Left kidney (tissue), 2 donors: ENCODE measurements around the gene CRYGN. TPM values are rescaled to one million over a fixed set of nuclear protein-coding genes. Genes with fewer than 3 reads are reported as not detected.

ENCODE experiments used
- DNase-seq: peaks from one replicate; pipeline ENCODE4 v3.0.0-alpha.2; 2013
- polyA plus RNA-seq: library from polyadenylated mRNA; unstranded; fragments of 120-200 nt; gene quantifications from one replicate; pipeline ENCODE4 v1.2.1, GENCODE V29; 2013; ENCODE audit not compliant: insufficient read length

Gene CRYGN
- polyA plus RNA-seq, 1 donor = 4.4 TPM

DNA sequence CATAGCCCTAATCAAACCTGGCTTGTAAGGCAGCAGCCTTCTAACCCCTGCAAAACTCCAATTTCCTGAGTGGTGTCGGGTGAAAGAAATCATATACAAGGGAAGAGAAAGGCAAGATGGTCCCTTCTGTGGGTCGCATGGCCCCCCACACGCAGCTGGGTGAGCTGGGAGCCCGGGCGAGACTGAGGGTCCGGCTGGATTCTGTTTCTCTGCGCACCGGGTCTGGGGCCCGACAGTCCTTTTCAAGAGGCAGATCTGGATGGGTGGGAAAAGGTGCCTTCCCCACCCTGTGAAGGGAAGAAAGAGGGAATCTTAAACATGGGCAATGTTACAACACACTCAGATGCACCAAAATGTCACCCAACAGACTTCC, 48.6 kb downstream of the CRYGN start:
- no peak for DNase-seq

DNA sequence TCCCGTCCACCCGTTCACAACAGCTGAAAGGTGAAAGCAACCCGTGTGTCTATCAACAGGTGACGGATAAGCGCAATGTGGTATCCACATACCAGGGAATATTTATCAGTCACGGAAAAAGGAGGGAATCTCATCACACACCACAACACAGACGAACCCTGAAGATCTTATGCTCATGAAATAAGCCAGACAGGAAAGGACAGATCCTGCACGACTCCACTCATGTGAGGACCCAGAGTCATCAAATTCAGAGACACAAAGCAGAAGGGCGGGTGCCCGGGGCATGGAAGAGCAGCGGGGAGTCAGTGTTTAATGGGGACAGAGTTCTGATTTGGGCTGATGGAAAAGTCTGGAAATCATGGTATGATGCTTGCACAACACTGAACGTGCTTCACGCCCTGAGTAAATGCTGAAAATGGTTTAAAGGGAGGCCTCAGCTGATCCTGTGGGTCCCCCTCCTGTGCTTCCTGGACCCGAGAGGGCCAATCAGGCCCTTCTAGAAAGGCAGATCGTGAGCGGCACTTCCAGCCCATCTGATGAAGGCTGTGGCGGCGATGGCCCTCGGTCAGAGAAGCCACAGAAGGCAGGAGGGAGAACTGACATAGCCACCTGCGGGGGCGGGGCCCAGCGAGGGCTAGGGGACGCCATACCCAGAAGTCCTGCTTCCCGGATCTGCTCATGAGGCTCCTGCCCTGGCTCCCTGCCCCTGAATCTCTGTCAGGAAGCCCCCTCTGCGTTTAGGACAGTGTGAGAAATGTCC, 49.2 kb downstream of the CRYGN start:
- no peak for DNase-seq

DNA sequence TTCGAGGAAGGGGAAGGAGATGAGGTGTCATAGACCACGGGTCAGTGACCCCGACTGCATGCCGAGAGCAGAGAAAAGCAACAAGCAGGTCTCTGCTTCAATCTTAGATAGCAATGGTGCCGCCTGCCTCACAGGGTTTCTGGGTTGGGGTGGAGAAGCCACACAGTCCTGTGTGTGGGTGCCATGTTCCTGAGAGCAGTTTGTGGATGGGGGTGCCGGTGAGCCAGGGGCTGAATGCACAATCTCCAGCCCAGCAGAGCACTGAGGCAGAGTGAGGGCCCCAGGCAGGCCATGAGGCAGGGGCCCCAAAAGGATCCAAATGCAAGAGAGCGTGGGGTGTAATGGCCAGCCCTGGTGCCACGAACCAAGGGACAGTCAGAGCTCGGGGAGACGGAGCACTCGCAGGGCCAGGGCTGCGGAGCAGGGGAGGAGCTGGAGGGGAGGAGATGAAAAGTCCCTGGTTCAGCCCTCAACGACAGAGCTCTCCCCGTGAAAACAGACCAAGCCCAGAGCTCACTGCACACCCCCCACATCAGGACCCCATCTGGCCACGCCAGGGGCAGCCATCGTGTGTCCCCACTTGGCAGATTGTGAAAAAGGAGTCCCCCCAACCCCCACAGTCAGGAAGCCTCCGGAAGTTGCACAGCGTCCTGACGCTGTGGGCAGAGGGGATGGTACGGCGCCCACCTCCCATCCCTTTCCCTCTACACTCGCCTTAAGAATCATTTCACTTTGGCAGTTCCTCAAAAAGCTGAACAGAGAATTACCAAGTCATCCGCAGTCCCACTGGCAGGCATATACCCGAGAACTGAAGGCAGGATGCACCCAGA, 50.0 kb downstream of the CRYGN start:
- DNase-seq = no peak

- no peak for DNase-seq
Measured at GRCh38 chr7:151389096-151389767, 50.7 kb downstream of the CRYGN start.

DNA sequence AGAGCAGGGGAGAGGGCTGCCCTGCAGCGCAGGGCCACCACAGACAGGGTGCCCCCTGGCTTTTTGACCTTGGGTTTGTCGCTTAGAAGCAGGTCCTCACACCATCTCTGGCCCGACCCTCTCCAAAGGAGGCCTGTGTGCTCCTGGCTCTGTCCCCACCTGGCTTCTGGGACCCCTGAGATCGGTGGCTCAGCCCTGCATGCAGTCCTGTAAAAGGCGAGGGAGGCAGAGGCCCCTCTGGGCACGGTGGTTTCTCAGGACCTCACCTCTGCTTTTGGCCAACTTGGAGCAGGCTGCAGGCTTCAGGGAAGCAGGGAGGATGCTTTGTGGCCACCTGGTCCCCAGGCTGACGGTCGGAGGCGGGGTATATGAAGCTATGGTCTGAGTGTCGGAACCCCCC, 51.5 kb downstream of the CRYGN start:
- no peak for DNase-seq

- no peak for DNase-seq
Measured at GRCh38 chr7:151388007-151388297, 52.0 kb downstream of the CRYGN start.

DNA sequence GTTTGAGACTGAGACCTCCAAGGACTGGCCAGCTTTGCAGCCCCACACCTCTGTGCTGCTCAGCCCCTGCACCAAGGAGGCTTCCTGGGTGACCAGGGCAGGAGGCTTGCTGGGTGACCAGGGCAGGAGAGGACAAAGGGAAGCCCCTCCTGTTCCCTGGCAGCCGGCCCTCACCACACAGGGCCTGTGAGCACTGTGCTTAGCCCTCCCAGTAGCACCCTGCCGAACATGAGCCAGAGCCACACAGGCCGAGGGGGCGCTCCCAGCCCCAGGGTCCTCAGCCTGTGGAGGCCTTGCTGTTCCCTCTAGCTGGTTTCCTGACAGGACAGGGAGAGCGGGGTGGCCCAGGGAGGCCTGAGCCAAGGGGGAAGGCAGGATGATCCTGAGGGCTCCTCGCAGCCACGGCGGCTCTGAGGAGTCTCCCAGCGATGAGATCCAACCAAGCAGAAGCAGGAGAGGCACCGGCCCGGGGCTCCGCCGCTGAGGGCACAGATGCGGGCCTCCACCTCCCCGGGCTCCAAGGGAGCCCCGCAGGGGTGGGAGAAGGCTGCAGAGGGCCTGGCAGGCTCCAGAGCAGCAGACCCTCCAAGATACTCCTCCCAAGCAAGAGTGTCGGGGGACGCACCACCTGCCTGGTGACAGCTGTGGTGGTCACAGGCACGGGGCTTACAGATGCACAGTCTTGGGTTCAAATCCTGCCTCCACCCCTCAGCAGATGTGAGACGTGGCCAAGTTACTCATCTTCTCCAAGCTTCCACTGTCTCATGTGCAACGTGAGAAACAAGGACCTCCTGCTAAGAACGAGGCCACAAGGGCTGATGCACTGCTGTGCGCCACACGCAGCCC, 52.6 kb downstream of the CRYGN start:
- no peak for DNase-seq

DNA sequence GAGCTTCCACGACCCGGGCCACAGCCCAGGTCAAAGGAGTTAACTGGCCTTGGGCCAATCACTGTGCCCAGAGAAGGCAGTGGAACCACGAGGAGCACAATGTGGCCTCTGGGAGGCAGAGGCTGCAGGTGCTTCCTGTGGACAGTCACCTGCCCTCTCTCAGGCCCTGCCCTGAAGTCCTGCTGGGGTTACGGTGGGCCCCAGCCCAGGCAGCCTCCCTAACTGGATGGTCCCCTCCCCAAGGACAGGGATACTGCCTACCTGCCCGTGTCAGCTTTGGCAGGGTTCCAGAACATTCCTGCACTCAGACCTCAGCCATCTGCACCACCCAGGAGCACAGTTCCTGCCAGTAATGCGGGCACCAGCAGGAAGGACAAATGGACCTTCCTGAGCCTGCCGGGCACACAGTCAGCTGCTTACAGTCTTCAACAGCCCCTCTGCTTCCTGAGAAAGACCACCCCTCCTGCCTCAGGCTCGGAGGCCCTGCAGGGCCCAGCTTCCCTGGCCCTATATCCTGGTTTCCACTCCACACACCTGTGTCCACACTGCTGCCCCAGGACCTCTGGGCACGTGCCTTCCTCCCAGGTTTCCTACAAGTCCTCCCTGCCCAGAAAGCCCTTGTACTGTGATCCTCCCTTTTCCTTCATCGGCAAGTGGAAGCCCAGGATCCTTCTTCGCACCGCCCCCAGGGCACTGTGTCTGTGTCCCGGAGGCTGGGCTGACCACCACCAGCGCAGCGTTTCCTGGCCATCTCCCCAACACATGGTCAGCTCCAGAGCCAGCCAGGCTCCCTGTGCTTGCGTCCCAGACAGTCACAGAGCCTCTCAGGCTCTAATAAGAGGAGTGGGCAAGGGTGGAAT, 53.4 kb downstream of the CRYGN start:
- DNase-seq = no peak

GRCh38 chr7:151385626-151386300, 54.2 kb downstream of the CRYGN start:
- DNase-seq = no peak

DNA sequence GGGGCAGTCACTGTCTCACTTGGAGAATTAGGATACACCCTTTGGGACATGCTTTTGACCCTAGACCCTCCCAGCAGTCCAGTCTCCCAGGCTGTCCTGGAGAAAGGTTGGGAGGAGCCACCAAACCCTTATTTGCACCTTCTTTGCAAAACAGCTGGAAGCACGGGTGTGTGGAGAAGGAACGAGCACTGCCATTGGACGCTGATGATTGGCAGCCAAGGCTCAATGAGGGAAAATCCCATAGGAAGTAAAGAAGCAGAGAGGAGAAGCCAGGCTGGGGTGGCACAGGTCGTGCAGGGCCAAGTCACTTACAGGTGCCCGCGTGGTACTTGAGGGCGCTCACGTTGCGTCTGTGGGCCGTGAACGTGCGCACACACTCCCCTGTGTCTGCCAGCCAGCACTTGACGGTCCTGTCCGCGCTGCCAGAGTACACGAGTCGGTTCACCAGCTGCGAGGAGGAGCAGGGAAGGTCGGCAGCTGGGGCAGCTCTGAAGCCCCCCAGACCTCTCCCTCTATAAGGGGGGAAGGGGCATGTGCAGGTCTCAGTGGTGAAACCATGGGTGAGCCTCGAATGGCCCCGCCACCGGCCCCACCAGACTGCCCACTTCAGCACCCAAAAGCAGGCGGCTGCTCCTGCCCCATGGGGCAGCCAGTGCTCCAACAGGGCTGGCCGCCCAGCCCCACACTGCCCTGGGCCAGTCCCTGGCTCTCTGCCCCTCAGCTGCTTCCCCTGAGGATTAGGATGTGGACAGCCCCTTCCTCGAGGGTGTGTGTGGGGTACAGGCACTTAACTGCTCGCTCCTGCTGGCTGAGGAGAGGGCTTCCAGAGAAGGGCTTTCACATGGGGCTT, 54.9 kb downstream of the CRYGN start:
- no peak for DNase-seq

DNA sequence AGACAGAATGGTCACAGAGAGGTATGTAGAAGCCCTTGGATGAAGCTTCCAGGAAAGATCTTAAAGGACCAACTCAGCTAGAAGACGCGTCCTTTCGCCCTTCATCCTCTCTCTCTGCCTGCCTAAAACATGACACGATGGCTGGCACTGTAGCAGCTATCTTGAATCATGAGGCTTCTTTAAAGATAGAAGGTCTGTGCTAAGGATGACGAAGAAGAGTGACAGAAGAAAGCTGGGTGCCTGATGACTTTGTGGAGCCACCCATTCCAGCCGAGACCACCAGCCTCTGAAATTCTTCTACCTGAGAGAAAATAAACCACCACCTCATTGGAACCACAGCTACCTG, 55.6 kb downstream of the CRYGN start:
- no peak for DNase-seq

GRCh38 chr7:151383638-151384351, 56.1 kb downstream of the CRYGN start:
- no peak for DNase-seq

DNA sequence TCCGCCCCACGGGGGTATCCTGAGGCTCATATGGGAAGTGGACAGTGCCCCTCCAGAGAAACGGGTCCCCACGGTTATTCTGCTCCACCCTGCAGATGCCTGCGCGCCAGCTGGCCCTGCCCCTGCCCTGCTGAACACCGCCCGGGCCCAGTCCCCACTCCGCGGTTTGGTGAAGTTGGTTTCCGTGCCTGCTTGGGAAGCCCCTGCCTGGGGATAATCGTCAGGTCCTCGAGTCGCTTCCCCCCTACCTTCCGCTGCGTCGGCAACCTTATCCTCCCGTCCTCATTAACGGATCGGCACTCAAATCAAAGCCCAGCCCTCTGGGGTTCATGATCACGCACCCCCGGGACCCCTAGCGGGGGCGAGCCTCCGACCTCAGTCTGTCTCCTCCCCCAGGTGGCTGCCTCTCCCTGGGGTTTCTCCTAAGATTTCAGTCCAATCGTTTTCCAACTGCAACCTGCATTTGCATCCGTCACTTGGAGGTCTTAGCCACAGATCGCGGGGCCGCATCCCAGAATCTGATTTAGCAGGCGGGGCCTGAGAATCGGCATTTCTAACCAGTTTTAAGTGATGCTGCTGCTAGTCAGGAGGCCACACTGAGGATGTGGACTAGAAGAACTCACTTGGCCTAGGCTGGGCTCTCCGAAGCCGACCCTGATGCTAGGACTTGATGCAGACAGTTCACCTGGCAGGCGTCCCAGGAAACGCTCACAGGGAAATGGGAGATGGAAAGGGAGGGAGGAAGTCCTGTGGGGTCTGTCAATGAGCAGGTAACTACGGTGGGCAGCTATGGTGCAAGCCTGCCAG, 57.7 kb downstream of the CRYGN start:
- DNase-seq = no peak

- DNase-seq = no peak
Measured at GRCh38 chr7:151381348-151382078, 58.4 kb downstream of the CRYGN start.

DNA sequence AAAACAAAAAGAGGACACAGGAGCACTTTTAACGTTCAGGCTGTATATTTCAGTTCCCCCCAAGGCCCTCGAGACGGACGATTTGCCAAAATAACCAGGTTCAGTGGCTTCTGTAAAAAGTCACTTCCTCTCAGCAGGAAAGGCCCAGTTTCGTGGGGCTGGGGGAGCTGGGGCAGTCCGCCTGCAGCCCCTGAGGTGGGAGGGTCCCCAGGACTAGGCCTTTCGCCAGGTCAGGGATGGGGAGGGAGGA, 58.9 kb downstream of the CRYGN start:
- no peak for DNase-seq

DNA sequence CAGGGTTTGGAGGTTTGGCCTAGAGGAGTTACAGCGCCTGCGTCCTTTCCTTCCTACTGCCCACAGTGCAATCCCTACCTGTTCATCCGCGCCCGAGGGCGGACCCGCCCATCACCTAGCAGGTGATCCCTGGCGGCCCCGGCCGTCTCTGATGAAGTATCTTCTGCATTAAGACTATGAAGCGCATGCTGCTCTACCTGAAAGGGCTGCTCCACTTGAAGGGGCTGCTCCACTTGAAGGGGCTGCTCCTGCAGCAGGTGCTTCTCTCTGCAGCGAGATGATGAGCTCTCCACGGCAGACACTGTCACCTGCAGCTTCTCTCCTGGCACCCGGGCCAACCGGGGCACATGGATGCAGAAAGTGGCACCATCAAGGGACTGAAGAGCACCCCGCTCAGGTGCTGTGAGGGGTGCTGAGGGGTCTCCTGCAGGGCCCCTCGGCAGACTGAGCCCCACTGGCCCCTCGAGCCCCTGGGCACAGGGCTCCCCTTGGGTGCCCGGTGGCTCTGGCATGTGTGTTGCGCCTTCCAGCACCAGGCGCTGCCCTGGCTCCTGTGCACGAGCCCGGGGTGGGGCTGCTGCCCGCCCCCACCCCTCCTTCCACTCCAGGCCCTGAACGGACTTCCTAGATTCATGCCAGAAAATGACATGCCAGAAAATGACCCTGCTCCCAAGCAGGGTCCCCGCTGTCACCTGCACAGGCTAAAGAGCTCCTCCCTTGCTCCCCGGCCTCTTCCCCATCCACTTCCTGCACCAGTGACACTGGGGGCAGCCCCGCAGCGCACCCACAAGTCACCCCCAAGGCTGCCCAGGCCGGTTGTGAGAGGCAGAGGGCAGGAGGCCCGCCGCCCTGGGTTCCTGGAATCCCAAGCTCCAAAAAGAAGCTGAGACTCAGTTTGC, 59.5 kb downstream of the CRYGN start:
- no peak for DNase-seq
